OCI-LY1 (cell line): ENCODE results near the gene P3H2.

Experiments used
- H2AFZ ChIP-seq: fragments of 200-600 bp; sonication (generic), shearing (Covaris generic); 2 replicates; pipeline ENCODE4 v1.6.0; 2014; ENCODE audit warnings: antibody characterized with exemption, mild to moderate bottlenecking, low read length
- H3F3A ChIP-seq: fragments of 200-600 bp; sonication (generic), shearing (Covaris generic); 2 replicates; pipeline ENCODE4 v1.6.0; 2014; ENCODE audit warnings: mild to moderate bottlenecking, antibody characterized with exemption, low read length, moderate library complexity; ENCODE audit not compliant: insufficient read depth
- H3K27ac ChIP-seq: fragments of 200-600 bp; sonication (generic); 2 replicates; pipeline ENCODE4 v1.5.1; 2014; ENCODE audit warnings: low read length, mixed run types, mild to moderate bottlenecking, low read depth; ENCODE audit not compliant: poor library complexity, severe bottlenecking
- H3K27me3 ChIP-seq: fragments of 200-600 bp; sonication (generic); 2 replicates; pipeline ENCODE4 v1.6.0; 2014; ENCODE audit warnings: antibody characterized with exemption, mild to moderate bottlenecking, low read length, moderate library complexity; ENCODE audit not compliant: insufficient read depth
- H3K36me3 ChIP-seq: fragments of 200-600 bp; sonication (generic); 2 replicates; pipeline ENCODE4 v1.6.1; 2014; ENCODE audit warnings: mild to moderate bottlenecking, antibody characterized with exemption, low read length, moderate library complexity, mixed read lengths; ENCODE audit not compliant: insufficient read depth
- H3K4me1 ChIP-seq: fragments of 200-600 bp; sonication (generic); 2 replicates; pipeline ENCODE4 v1.5.1; 2014; ENCODE audit warnings: mild to moderate bottlenecking, low read length, moderate library complexity; ENCODE audit not compliant: insufficient read depth, severe bottlenecking
- H3K4me2 ChIP-seq: fragments of 200-600 bp; sonication (generic), shearing (Covaris generic); 2 replicates; pipeline ENCODE4 v1.6.1; 2014; ENCODE audit warnings: low read length
- H3K4me3 ChIP-seq: fragments of 200-600 bp; sonication (generic); 2 replicates; pipeline ENCODE4 v1.5.1; 2014; ENCODE audit warnings: low read length, low read depth, mild to moderate bottlenecking, mixed read lengths; ENCODE audit not compliant: poor library complexity, severe bottlenecking
- H3K79me2 ChIP-seq: fragments of 200-600 bp; shearing (Covaris generic); 2 replicates; pipeline ENCODE4 v1.6.1; 2016; ENCODE audit warnings: mixed run types, low read length, mixed read lengths; ENCODE audit not compliant: insufficient read depth
- H3K9ac ChIP-seq: fragments of 200-600 bp; sonication (generic), shearing (Covaris generic); 2 replicates; pipeline ENCODE4 v1.6.1; 2014; ENCODE audit warnings: mild to moderate bottlenecking, low read length, mixed read lengths
- H3K9me2 ChIP-seq: fragments of 200-600 bp; sonication (generic), shearing (Covaris generic); 2 replicates; pipeline ENCODE4 v1.6.1; 2014; ENCODE audit warnings: low read depth, mild to moderate bottlenecking, low read length, mixed read lengths
- H3K9me3 ChIP-seq: fragments of 200-600 bp; shearing (Covaris generic); 2 replicates; pipeline ENCODE4 v1.6.1; 2014; ENCODE audit warnings: low read length, mixed read lengths
- H4K20me1 ChIP-seq: fragments of 200-600 bp; sonication (generic), shearing (Covaris generic); 2 replicates; pipeline ENCODE4 v1.6.0; 2016; ENCODE audit warnings: mild to moderate bottlenecking, low read length; ENCODE audit not compliant: insufficient read depth
- CTCF ChIP-seq: fragments of 200-600 bp; sonication (generic), shearing (Covaris generic); IDR thresholded peaks from 2 replicates; pipeline ENCODE4 v1.5.1; 2017; ENCODE audit warnings: mild to moderate bottlenecking, antibody characterized with exemption, low read length, moderate library complexity, mixed read lengths
- EZH2 ChIP-seq: fragments of 200-600 bp; sonication (generic), shearing (Covaris generic); IDR thresholded peaks from 2 replicates; pipeline ENCODE4 v1.8.0; 2017; ENCODE audit warnings: borderline replicate concordance, mixed run types, mild to moderate bottlenecking, antibody characterized with exemption, low read length, moderate library complexity, mixed read lengths

P3H2 gene

GRCh38 chr3:189944285-189945145, 176.2 kb downstream of the P3H2 start:
- H3K9ac ChIP-seq: no peak overlapping the region
- no peaks in the 10 kb centered on the region for H3K36me3 ChIP-seq
- H3K9me3 ChIP-seq: no peaks in the 10 kb centered on the region
- no peak for TF ChIP-seq EZH2
- no peak for TF ChIP-seq CTCF
- no peaks in the 10 kb centered on the region for H4K20me1 ChIP-seq
- H3K27ac ChIP-seq: no peak overlapping the region
- no peaks in the 10 kb centered on the region for H3K4me1 ChIP-seq
- H3K4me3 ChIP-seq: no peak overlapping the region
- H3K79me2 ChIP-seq: no peaks in the 10 kb centered on the region
- no peaks in the 10 kb centered on the region for H3K27me3 ChIP-seq
- no peaks in the 10 kb centered on the region for H3K9me2 ChIP-seq
- H3K4me2 ChIP-seq: no peak overlapping the region
- no peaks in the 10 kb centered on the region for H3F3A ChIP-seq
- no peak overlapping the region for H2AFZ ChIP-seq

GRCh38 chr3:189942948-189943347, 177.7 kb downstream of the P3H2 start:
- Histone ChIP-seq H3K27ac (no peak overlapping the region), H2AFZ (no peak overlapping the region), H3F3A (no peaks in the 10 kb centered on the region), H3K4me3 (no peak overlapping the region), H3K4me1 (no peaks in the 10 kb centered on the region), H3K9ac (no peak overlapping the region), H3K9me3 (no peaks in the 10 kb centered on the region), H3K9me2 (no peaks in the 10 kb centered on the region), H4K20me1 (no peaks in the 10 kb centered on the region), H3K4me2 (no peak overlapping the region), H3K27me3 (no peaks in the 10 kb centered on the region), H3K36me3 (no peaks in the 10 kb centered on the region), H3K79me2 (no peaks in the 10 kb centered on the region)
- TF ChIP-seq CTCF: no peak
- no peak for TF ChIP-seq EZH2

GRCh38 chr3:189941679-189942078, 179.0 kb downstream of the P3H2 start:
- Histone ChIP-seq H3K9me2 (no peaks in the 10 kb centered on the region), H4K20me1 (no peaks in the 10 kb centered on the region), H3K9me3 (no peaks in the 10 kb centered on the region), H3K27me3 (no peaks in the 10 kb centered on the region), H2AFZ (no peak overlapping the region), H3K27ac (no peak overlapping the region), H3K36me3 (no peaks in the 10 kb centered on the region), H3K4me1 (no peaks in the 10 kb centered on the region), H3K9ac (no peak overlapping the region), H3F3A (no peaks in the 10 kb centered on the region), H3K4me2 (no peak overlapping the region), H3K4me3 (no peak overlapping the region), H3K79me2 (no peaks in the 10 kb centered on the region)
- TF ChIP-seq EZH2: no peak
- TF ChIP-seq CTCF: no peak
